ENCODE data around the gene PALM.
"Not testable (repeated sequence)": the region's sequence is repeated elsewhere in the genome, so short reads cannot be mapped to it uniquely, and the experiment has no call there.

PALM gene

GRCh38 chr19:704447-704741 is 4.3 kb upstream of the PALM start:
- DNase-seq (ENCODE audit: low read depth in 2 of 2), result no peak

DNA sequence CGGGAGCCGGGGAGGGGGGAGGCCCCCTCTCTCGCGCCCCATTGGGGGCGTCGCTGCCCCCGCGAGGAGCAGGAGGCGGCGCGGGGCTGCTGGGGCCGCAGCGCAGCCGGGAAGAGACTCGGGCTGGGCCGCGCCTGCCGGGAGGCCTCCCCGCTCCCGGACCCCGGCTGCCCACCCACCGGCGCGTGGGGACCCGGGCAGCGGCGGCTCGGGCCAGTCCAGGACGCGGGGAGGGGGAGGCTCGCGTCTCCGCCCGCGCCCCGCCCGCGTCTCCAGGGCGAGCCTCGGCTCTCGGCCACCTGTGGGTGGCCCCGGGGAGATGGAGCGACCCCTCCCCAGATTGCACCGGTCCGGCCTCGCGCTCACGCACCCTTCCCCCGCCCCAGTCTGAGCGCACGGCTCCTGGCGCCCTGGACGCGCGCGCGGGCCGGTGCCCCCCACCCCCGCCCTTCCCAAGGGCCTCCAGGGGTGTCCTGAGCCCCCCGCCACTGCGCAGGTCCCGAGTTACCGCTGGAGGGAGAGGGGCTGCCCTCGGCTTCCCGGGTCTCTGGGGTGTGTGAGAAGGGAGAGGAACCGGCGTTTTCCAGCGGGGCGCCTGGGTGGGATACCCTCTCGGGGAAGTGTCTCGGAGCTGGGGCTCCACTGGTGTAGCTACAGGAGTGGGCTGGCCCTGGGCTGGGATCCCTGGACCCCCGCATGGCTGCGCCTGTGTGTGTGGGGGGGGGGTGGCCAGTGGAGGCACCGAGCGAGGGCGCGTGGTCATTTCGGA is 645 bp downstream of the PALM start:
- no peak for DNase-seq (ENCODE audit: low read depth in 2 of 2)

GRCh38 chr19:709965-710571 is 1.3 kb downstream of the PALM start:
- no peak for DNase-seq (ENCODE audit: low read depth in 2 of 2)

GRCh38 chr19:710767-711166 is 2.0 kb downstream of the PALM start:
- DNase-seq (ENCODE audit: low read depth in 2 of 2), result no peak

DNA sequence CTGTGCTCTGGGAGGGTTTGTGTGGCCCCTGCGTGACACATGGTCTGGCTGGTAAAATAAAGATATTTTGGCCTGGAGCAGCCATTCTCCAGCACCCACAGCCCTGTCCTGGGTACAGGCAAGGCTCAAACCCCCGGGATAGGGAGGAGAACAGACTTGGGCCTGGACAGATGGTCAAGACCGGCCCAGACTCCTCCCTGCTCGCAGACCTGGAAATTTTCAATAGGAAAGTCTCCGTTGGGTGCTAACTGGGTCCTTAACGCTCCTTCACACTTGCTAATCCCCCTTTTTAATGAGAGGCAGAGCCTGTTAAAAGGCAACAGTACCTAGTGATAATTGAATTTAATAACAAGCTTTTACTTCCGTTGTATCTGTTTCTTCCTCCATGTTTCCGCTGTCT is 2.5 kb downstream of the PALM start:
- DNase-seq (ENCODE audit: low read depth in 2 of 2), result no peak

- DNase-seq (ENCODE audit: low read depth in 2 of 2), result no peak
Measured at GRCh38 chr19:715347-715746, 6.6 kb downstream of the PALM start.

DNA sequence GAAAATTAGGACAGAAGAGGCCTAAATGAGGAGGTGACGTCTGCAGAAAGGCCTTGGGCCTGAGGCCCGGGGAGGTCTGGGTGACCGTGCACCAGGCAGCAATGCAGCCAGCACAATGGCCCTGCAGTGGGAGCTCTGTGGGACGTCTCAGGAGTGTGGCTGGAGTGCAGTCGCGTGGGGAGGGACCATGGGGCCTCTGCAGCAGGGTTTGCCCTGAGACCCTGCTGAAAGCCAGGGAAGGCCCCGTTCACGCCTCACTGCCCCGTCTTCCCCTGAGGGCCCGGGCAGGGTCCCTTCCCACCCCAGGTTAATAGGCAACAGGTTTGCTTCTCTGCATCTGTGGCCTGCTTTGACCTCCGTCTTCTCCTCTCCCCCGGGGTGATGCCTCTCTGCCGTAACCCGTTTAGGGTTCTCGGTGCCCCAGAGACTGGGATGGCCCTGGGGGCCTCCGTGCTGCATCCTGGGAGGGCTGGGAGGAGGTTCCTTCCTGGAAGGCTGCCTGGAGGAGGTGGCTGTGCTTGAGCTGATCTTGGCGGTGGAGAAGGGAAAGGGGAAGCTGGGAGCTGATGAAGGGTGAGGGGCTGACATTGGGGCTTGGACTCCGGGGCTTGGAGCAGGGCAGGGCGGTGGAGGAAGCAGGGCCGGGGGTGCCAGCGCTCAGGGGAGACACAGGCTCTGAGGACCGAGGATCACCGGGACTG is 9.7 kb downstream of the PALM start:
- no peak for DNase-seq (ENCODE audit: low read depth in 2 of 2)

DNA sequence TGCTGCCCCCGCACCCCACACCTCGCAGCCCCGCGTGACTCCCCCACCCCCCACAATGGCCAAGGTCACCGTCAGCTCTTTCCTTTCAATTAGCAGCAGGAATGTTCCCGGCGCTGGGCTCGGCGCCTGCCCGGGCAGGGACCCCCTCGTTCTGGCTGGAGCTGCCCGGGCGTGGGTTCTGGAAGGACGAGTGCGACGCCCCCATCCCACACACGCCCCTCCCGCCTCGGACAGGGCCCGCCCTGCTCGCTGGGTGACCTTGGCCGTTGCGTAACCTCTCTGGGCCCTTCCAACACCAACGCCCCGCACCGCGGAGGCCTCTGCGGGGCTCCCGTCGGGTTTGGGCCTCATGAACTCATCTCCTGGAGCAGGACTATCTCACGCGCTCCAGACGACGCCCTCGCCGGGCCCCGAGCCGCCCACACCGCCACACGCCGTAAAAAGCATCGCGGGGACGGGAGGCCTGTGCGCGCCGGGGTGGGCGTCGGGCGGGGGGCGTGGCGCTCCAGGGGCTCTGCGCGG is 10.3 kb downstream of the PALM start:
- no peak for DNase-seq (ENCODE audit: low read depth in 2 of 2)

DNA sequence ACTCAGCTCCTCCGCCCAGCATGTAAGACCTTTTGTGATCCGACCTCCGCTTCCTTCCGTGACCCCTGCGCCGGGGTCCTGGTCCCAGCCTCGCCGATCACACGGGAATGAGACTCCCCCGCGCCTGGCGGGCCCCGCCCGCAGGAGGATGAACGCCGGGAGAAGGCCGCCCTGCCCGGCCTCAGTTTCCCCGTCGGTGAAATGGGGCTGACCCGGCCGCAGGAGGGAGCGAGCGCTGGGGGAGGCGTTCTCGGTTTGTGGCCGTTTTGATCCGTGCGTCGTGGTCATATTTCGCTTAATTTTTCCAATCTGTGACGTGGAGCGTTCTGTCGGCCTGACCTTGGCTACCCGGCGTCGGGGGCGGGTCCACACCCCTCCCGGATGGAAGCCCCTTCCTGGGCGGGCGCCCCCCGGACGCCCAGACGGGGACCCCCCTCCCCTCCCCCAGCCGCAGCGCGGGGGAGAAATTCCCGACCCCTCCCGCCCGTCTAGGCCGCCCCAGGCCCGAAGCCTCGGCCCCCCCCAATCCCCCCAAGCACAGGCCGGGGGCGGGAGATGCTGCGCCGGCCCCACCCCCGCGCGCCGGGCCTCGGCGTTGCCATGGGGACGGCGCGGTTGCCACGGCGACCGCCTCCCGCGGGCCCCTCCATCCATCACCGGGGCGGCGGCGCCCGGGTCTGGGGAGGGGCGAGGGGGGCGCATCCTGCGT is 11.1 kb downstream of the PALM start:
- DNase-seq (ENCODE audit: low read depth in 2 of 2), result no peak

GRCh38 chr19:720345-721160 is 11.8 kb downstream of the PALM start:
- no peak for DNase-seq (ENCODE audit: low read depth in 2 of 2)

DNA sequence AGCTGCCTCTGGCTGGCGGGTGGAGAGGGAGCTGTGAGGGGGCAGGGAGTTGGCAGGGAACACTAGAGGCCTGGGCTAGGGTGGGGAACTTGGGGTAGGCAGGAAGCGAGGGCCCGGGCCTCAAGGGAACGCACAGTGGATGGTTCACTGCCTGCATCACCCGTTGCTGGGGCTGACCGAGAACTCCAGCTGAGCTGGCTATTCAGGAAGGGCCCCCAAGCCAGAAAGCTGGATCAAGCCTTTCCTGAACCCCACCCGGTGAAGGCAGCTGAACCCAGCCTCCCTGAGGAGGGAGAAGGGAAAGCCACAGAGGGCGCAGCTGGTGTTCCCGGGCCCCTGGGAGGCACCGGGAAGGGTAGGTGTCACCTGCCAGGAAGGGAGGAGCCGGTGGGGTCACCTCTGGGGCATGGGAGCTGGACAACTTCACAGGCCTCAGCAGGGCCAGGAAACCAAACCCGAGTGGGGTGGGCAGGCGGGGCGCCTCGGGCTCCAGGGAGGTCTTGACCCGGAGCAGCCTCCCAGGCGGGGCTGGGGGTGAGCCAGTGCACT is 13.9 kb downstream of the PALM start:
- DNase-seq (ENCODE audit: low read depth in 2 of 2), result no peak

DNA sequence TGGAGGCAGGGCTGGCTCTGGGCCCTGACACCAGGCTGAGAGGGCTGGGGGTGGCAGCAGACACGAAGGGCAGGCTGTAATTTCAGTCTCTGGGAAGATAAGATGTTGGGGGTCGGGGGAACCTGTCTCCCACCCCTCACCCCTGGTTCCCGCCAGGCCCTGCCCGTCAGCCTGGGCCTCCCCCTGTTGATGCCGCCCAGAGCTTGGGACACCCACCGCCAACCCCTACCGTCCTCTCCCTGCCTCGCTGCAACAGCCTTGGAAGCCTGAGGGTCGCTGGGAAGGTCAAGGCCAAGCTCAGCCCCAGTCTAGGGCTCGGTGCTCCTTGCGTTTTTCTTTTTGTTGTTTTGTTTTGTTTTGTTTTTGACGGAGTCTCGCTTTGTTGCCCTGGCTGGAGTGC is 14.5 kb downstream of the PALM start:
- no peak for DNase-seq (ENCODE audit: low read depth in 2 of 2)

GRCh38 chr19:723714-724113 is 15.0 kb downstream of the PALM start:
- no peak for DNase-seq (ENCODE audit: low read depth in 2 of 2)

GRCh38 chr19:725461-726089 is 16.8 kb downstream of the PALM start:
- DNase-seq (ENCODE audit: low read depth in 2 of 2), result no peak

DNA sequence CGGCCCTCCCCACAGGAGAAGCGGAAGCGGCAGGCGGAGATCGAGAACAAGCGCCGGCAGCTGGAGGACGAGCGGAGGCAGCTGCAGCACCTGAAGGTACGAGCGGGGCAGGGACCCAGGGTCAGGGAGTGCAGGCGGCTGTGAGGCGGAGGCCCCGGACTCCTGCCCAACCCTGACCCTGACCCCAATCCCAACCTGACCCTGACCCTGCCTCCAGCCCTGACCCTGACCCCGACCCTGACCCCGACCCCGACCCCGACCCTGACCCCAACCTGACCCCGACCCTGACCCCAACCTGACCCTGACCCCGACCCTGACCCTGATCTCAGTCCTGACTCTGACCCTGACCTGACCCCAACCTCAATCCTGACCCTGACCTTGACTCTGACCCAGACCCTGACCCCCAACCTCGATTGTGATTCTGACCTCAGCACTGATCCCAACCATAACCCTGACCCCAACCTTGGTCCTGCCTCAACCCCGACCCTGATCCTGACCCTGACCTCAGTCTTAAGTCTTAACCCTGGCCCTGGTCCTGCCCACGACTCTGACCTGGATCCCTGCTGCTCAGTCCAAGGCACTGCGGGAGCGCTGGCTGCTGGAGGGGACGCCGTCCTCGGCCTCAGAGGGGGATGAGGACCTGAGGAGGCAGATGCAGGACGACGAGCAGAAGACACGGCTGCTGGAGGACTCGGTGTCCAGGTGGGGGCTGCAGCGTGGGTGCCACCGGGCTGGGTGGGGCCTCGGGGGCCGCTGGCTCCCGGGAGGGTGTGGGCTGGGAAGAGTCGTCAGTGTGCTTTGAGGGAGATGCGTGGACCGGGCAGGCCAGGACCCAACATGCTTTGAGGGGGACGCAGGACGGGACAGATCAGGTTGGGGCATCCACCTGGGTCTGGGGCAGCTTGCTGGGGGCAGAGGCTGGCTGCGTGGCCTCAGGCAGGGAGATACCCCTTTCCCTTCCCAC is 18.5 kb downstream of the PALM start:
- no peak for DNase-seq (ENCODE audit: low read depth in 2 of 2)

- DNase-seq (ENCODE audit: low read depth in 2 of 2), result no peak
Measured at GRCh38 chr19:728011-728410, 19.3 kb downstream of the PALM start.

DNA sequence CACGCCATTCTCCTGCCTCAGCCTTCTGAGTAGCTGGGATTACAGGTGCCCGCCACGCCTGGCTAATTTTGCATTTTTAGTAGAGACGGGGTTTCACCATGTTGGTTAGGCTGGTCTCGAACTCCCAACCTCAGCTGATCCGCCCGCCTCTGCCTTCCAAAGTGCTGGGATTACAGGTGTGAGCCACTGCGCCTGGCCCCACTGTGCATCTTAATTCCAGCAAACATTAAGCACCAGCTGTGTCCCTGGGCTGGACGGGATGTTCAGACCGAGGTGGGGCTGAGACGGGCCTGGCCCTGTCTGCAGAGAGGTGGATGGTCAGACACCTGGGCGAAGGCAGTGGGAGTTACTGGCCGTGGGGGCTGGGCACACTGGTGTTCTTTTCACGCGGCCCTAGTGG is 20.8 kb downstream of the PALM start:
- not testable (repeated sequence) for DNase-seq (ENCODE audit: low read depth in 2 of 2)

DNA sequence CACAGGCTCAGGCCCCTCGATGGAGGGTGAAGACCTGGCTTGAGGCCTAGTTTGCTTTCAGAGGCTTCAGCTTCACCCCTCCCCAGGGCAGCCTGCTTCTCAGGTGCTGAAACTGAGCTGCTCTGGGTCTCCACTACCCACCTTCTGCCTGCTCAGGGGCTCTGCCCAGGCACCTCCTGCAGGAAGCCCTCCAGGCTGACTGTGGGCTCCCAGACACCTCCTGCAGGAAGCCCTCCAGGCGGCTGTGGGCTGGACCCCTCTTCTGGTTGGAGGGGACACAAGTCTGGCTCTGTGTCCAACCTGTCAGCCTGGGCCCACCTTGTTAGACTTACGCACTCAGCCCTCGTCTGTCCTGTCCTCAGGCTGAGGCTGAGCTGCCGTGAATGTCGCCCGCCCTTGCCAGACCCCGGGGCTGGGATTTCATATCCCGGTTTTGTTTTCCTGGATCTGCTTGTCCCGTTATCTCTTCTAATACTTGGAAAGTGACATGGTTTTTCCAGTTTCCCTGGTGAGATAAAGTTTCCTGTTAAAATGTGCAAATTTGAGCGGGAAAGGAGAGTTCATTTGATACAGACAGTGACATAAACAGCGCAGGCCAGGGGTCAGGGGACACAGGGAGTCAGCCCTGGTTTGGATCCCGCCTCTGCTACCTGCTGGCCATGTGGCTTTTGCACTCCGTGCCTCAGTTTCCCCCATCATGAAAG is 21.4 kb downstream of the PALM start:
- no peak for DNase-seq (ENCODE audit: low read depth in 2 of 2)

- DNase-seq (ENCODE audit: low read depth in 2 of 2), result no peak
Measured at GRCh38 chr19:731000-731399, 22.3 kb downstream of the PALM start.
